ENCODE measurements around the gene DAND5. TPM values are rescaled to one million over a fixed set of nuclear protein-coding genes. Genes with fewer than 3 reads are reported as not detected.
A peak's percentile ranks its signal among the peaks of the same experiment; 100 is the strongest.

Gene DAND5
- total and polyA plus RNA-seq, 9 of the 15 experiments (the other 6 are each of a cell fraction or from before 2014, with no cell fraction given) = 0.22 to 0.83 (median 0.60) TPM

- Histone ChIP-seq H3K4me2 (ENCODE audit: insufficient read depth, low read length) (no peak overlapping the region), H3K4me1 (replicated peaks in 1 of 2; ENCODE audit: control insufficient read depth in 2 of 2, insufficient read depth in 2 of 2, low read length in 2 of 2) (peaks cover 0 to 45% of the 10 kb centered on the region in 2 experiments; a peak in 3 of 5 replicates), H4K20me1 (replicated peaks; ENCODE audit: control insufficient read depth, insufficient read depth, low read length) (peaks cover 16% of the 10 kb centered on the region), H3K79me2 (ENCODE audit: control insufficient read depth, insufficient read depth, low read length) (peaks cover 57% of the 10 kb centered on the region), H3K4me3 (no peak overlapping the region), H3K9me1 (ENCODE audit: control insufficient read depth, insufficient read depth, low read length) (peaks cover 8% of the 10 kb centered on the region), H2AFZ (ENCODE audit: low read depth, low read length) (no peak overlapping the region), H3K27me3 (ENCODE audit: control insufficient read depth in 2 of 2, insufficient read depth in 2 of 2, low read length in 2 of 2) (no peaks in the 10 kb centered on the region), H3K9me3 (replicated peaks; ENCODE audit: control insufficient read depth, insufficient read depth, low read depth, low read length) (no peaks in the 10 kb centered on the region), H3K27ac (ENCODE audit: extremely low read depth, low read depth, low read length) (no peak overlapping the region), H3K9ac (ENCODE audit: insufficient read depth in 1 of 2, low read depth in 2 of 2, low read length in 2 of 2) (peak overlapping the region in 1 of 2 experiments; percentile 56; a peak in 2 of 4 replicates), H3K36me3 (ENCODE audit: control insufficient read depth, insufficient read depth, low read length) (peaks cover 17% of the 10 kb centered on the region; the same call in 1 of the 3 replicates)
- no TSS peak for BruUV-seq (replicated peaks)
- TF ChIP-seq THRB (CRISPR knock-in tag; conservative IDR thresholded peaks at IDR 0.05) (no peak), ZNF165 (CRISPR knock-in tag; IDR thresholded peaks at IDR 0.05; ENCODE audit: borderline replicate concordance) (no peak), ZNF609 (CRISPR knock-in tag; IDR thresholded peaks at IDR 0.05; ENCODE audit: borderline replicate concordance) (no peak), ZNF512 (tag; IDR thresholded peaks at IDR 0.05) (no peak), ARID1B (IDR thresholded peaks at IDR 0.05) (no peak), CHAMP1 (IDR thresholded peaks at IDR 0.05) (no peak)
- intact Hi-C loops (cut with micrococcal nuclease) (no loop called here), in situ Hi-C loops (cut with MboI) (no loop called here)
- FAIRE-seq (no peak), DNase-seq (ENCODE audit: extremely low read depth in 1 of 4, low spot score in 3 of 4) (no peak), ATAC-seq (no peak)
- WGBS (ENCODE audit: insufficient coverage, low coverage, missing lambda C conversion rate) = 92% methylated on average over 14 of the region's 19 CpGs
- ChIA-PET CTCF (ENCODE audit: low intra/inter-chr PET ratio) (no interaction called here), POLR2A (interaction anchor here (0.8 to 1.7 kb wide), 2 partner anchors 12 to 21 kb away, joined by 3 to 4 read pairs; no protein-coding TSS in a partner anchor)
Observed at GRCh38 chr19:13001166-13001501, 31.8 kb downstream of the DAND5 start.

Measured in K562 (cell line).